NB4 (cell line): ENCODE data around the gene NOP14.

ENCODE experiments used
- DNase-seq: peaks from one replicate; pipeline ENCODE4 v3.0.0; 2010; ENCODE audit warnings: low read depth
- H3K4me3 ChIP-seq: one replicate; pipeline ENCODE4 v1.5.1; 2011; ENCODE audit warnings: mild to moderate bottlenecking, low read depth, low read length, moderate library complexity
- MAX ChIP-seq: IDR thresholded peaks from 2 replicates; pipeline ENCODE4 v1.6.1; 2011; ENCODE audit warnings: low read depth, low read length
- MYC ChIP-seq: IDR thresholded peaks from 2 replicates; pipeline ENCODE4 v1.6.1; 2011; ENCODE audit warnings: low read depth, low read length
- POLR2A ChIP-seq: IDR thresholded peaks from 2 replicates; pipeline ENCODE4 v1.6.1; 2011; ENCODE audit warnings: mild to moderate bottlenecking; ENCODE audit not compliant: insufficient read length; ENCODE audit errors: extremely low read depth
- TF ChIP-seq, protein P1 (sequence below): IDR thresholded peaks from one replicate; pipeline ENCODE4 v1.5.1; 2012; ENCODE audit warnings: low read depth, low read length

The NOP14 gene

GRCh38 chr4:2893772-2894171 is 69.4 kb downstream of the NOP14 start:
- no peak for DNase-seq
- H3K4me3 ChIP-seq, result no peak overlapping the region
- no peak for TF ChIP-seq MYC
- no peak for TF ChIP-seq MAX
- no peak for TF ChIP-seq POLR2A
- TF ChIP-seq, protein P1, sequence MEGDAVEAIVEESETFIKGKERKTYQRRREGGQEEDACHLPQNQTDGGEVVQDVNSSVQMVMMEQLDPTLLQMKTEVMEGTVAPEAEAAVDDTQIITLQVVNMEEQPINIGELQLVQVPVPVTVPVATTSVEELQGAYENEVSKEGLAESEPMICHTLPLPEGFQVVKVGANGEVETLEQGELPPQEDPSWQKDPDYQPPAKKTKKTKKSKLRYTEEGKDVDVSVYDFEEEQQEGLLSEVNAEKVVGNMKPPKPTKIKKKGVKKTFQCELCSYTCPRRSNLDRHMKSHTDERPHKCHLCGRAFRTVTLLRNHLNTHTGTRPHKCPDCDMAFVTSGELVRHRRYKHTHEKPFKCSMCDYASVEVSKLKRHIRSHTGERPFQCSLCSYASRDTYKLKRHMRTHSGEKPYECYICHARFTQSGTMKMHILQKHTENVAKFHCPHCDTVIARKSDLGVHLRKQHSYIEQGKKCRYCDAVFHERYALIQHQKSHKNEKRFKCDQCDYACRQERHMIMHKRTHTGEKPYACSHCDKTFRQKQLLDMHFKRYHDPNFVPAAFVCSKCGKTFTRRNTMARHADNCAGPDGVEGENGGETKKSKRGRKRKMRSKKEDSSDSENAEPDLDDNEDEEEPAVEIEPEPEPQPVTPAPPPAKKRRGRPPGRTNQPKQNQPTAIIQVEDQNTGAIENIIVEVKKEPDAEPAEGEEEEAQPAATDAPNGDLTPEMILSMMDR, result no peak

DNA sequence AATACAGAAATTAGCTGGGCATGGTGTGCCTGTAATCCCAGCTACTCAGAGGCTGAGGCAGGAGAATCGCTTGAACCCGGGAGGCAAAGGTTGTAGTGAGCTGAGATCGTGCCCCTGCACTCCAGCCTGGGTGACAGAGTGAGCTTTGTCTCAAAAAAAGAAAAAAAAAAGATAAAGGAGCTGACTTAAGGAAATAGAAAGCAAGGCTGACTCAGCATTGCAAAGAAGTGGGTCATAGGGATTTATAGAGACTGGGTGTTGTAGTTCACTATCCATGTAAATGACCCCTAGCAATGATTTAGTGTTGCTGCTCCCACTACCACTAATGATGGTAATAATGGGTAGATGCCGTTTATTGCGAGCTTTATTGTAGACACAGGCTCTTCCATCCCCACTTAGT is 71.9 kb downstream of the NOP14 start:
- TF ChIP-seq, protein P1, result no peak
- TF ChIP-seq MAX, result no peak
- TF ChIP-seq POLR2A, result no peak
- TF ChIP-seq MYC, result no peak
- DNase-seq, result no peak
- no peak overlapping the region for H3K4me3 ChIP-seq

- H3K4me3 ChIP-seq, result no peak overlapping the region
- DNase-seq, result no peak
- TF ChIP-seq, protein P1, result no peak
- TF ChIP-seq POLR2A (no peak), MYC (no peak), MAX (no peak)
Measured at GRCh38 chr4:2888886-2889285, 74.3 kb downstream of the NOP14 start.
